HepG2 (cell line): ENCODE measurements around the gene PITRM1. TPM values are rescaled to one million over a fixed set of nuclear protein-coding genes. Genes with fewer than 3 reads are reported as not detected.

Source experiments
- ATAC-seq: fragments of 200-7000 bp; cut with Tn5 transposase; 3 replicates; pipeline ENCODE4 v1.9.1; 2020; ENCODE audit warnings: mild to moderate bottlenecking, moderate library complexity
- BruUV-seq: library from RNA; stranded (reverse); fragments of 400-500 nt; replicated peaks from 2 replicates; lab custom pipeline; 2021; lab: Mats Ljungman, UMichigan
- CTCF ChIA-PET: fragments of 300-600 bp; formaldehyde crosslinking; extraction: SDS; loops from one replicate; lab custom pipeline; 2021; ENCODE audit warnings: low total read pairs, inconsistent platforms, low intra/inter-chr PET ratio; lab: Yijun Ruan, JAX
- POLR2A ChIA-PET: fragments of 350-600 bp; sonication (Branson Sonifier 250); formaldehyde crosslinking; loops from one replicate; lab custom pipeline; 2020; ENCODE audit warnings: antibody characterized with exemption, inconsistent platforms; lab: Yijun Ruan, JAX
- DNase-seq: peaks from one replicate; pipeline ENCODE4 v3.0.0-alpha.2; 2015; ENCODE audit warnings: low spot score
- FAIRE-seq: peaks from 3 replicates; lab custom pipeline; 2011; peaks lifted over from hg19 to GRCh38; lab: Jason Lieb, UNC
- H2AFZ ChIP-seq: one replicate; pipeline ENCODE4 v1.6.1; 2011; ENCODE audit warnings: low read length, inconsistent platforms
- H3K27ac ChIP-seq: fragments of 300-600 bp; 3 replicates; pipeline ENCODE4 v1.8.0; 2011; ENCODE audit warnings: mixed run types, mild to moderate bottlenecking, mixed read lengths, low read length, inconsistent platforms; ENCODE audit not compliant: insufficient read depth; ENCODE audit errors: extremely low read length
- H3K27me3 ChIP-seq, 2 experiments: fragments of 200-600 bp in 1 of 2; 2 replicates in 1 of 2; 3 replicates in 1 of 2; pipeline versions ENCODE4 v1.6.0 to v1.8.0; 2011; ENCODE audit warnings: low read length in 2 of 2, mild to moderate bottlenecking in 2 of 2, moderate library complexity in 2 of 2, inconsistent platforms in 1 of 2; ENCODE audit not compliant: insufficient read depth in 2 of 2, control insufficient read depth in 1 of 2
- H3K36me3 ChIP-seq, 2 experiments: fragments of 200-600 bp in 1 of 2; replicated peaks in 1 of 2; 2 replicates in 1 of 2; 3 replicates in 1 of 2; pipeline versions ENCODE4 v1.5.1 to v1.8.0; 2011; ENCODE audit warnings: low read length in 2 of 2, inconsistent platforms in 1 of 2; ENCODE audit not compliant: insufficient read depth in 2 of 2, control insufficient read depth in 1 of 2
- H3K4me1 ChIP-seq: 2 replicates; pipeline ENCODE4 v1.5.1; 2012; ENCODE audit warnings: low read length, inconsistent platforms; ENCODE audit not compliant: insufficient read depth
- H3K4me2 ChIP-seq: 2 replicates; pipeline ENCODE4 v1.6.0; 2011; ENCODE audit warnings: low read depth, low read length, inconsistent platforms
- H3K4me3 ChIP-seq, 3 experiments: fragments of 200-600 bp in 1 of 3; sonication (generic), shearing (Covaris generic) in 1 of 3; replicated peaks in 1 of 3; 2 replicates each; pipeline ENCODE4 v1.5.1; 2011 to 2016; ENCODE audit warnings: low read length in 3 of 3, inconsistent platforms in 2 of 3, low read depth in 2 of 3, mild to moderate bottlenecking in 2 of 3, control low read depth in 1 of 3, mixed read lengths in 1 of 3; ENCODE audit not compliant: insufficient read depth in 1 of 3
- H3K79me2 ChIP-seq: one replicate; pipeline ENCODE4 v1.6.1; 2011; ENCODE audit warnings: low read length, inconsistent platforms; ENCODE audit not compliant: insufficient read depth
- H3K9ac ChIP-seq: 2 replicates; pipeline ENCODE4 v1.6.0; 2011; ENCODE audit warnings: mild to moderate bottlenecking, low read depth, low read length, inconsistent platforms; ENCODE audit not compliant: insufficient read depth
- H3K9me3 ChIP-seq: 2 replicates; pipeline ENCODE4 v1.5.1; 2012; ENCODE audit warnings: mild to moderate bottlenecking, low read length
- H4K20me1 ChIP-seq: 2 replicates; pipeline ENCODE4 v1.6.0; 2011; ENCODE audit warnings: inconsistent platforms, mild to moderate bottlenecking, low read length, moderate library complexity; ENCODE audit not compliant: insufficient read depth
- CHD4 ChIP-seq: fragments of 200-600 bp; sonication (generic); IDR thresholded peaks from 2 replicates; pipeline ENCODE4 v1.7.0; 2017; ENCODE audit warnings: mild to moderate bottlenecking, low read length, borderline replicate concordance
- ELF4 ChIP-seq: sonication (generic); formaldehyde crosslinking; IDR thresholded peaks from 2 replicates; pipeline ENCODE4 v1.5.0; 2020; ENCODE audit warnings: missing genetic modification reagents, mild to moderate bottlenecking, moderate library complexity, borderline replicate concordance
- HINFP ChIP-seq: sonication (generic); formaldehyde crosslinking; IDR thresholded peaks from 2 replicates; pipeline ENCODE4 v1.4.0; 2020; ENCODE audit warnings: low read depth, mild to moderate bottlenecking, missing genetic modification reagents
- JARID2 ChIP-seq: sonication (generic); formaldehyde crosslinking; IDR thresholded peaks from 2 replicates; pipeline ENCODE4 v1.8.1; 2023; ENCODE audit warnings: missing genetic modification reagents, inconsistent platforms; ENCODE audit not compliant: insufficient replicate concordance
- NCOA1 ChIP-seq: sonication (generic); formaldehyde crosslinking; IDR thresholded peaks from 2 replicates; pipeline ENCODE4 v1.9.0; 2021; ENCODE audit warnings: missing genetic modification reagents
- NONO ChIP-seq, 2 experiments: fragments of 450-650 bp in 1 of 2; sonication (generic) in 1 of 2; formaldehyde crosslinking in 1 of 2; IDR thresholded peaks in 1 of 2; conservative IDR thresholded peaks in 1 of 2; 2 replicates each; pipeline versions ENCODE4 v1.6.1 to v1.8.0; 2017 to 2022; ENCODE audit warnings: mild to moderate bottlenecking in 1 of 2, missing genetic modification reagents in 1 of 2, moderate library complexity in 1 of 2
- PREB ChIP-seq: sonication (generic); formaldehyde crosslinking; IDR thresholded peaks from 2 replicates; pipeline ENCODE4 v1.4.0; 2020; ENCODE audit warnings: missing genetic modification reagents
- U2AF2 ChIP-seq: fragments of 200-400 bp; formaldehyde crosslinking; IDR thresholded peaks from 2 replicates; pipeline ENCODE4 v1.6.1; 2017; ENCODE audit warnings: low read depth, mild to moderate bottlenecking, low read length
- ZNF124 ChIP-seq: sonication (generic); formaldehyde crosslinking; IDR thresholded peaks from 2 replicates; pipeline ENCODE4 v1.4.0; 2020; ENCODE audit warnings: missing genetic modification reagents
- ZNF136 ChIP-seq: sonication (generic); formaldehyde crosslinking; IDR thresholded peaks from 2 replicates; pipeline ENCODE4 v1.8.1; 2022; ENCODE audit warnings: low read depth, mild to moderate bottlenecking, moderate library complexity, missing genetic modification reagents
- ZNF513 ChIP-seq: sonication (generic); formaldehyde crosslinking; conservative IDR thresholded peaks from 2 replicates; pipeline ENCODE4 v1.5.0; 2020; ENCODE audit warnings: missing genetic modification reagents
- ZSCAN12 ChIP-seq: sonication (generic); formaldehyde crosslinking; IDR thresholded peaks from 2 replicates; pipeline ENCODE4 v1.9.0; 2021; ENCODE audit warnings: mild to moderate bottlenecking, missing genetic modification reagents
- WGBS: methylation state at CpG from one replicate; pipeline ENCODE4 v1.1.6; 2017; ENCODE audit warnings: low lambda C conversion rate; 5-methylcytosine and 5-hydroxymethylcytosine counted together
- in situ Hi-C: cut with HindIII; loops from 2 replicates; pipeline ENCODE4 v1.10.0; 2017; ENCODE audit warnings: low pct_unique_long_range_greater_than_20kb; ENCODE audit not compliant: extremely low pct_ligation_motif_present
- intact Hi-C: fragments of 100-400 bp; cut with micrococcal nuclease; formaldehyde crosslinking; loops from one replicate; pipeline ENCODE4 v1.10.0; 2022; ENCODE audit not compliant: unreplicated experiment
- polyA plus RNA-seq, 8 experiments: library from polyadenylated mRNA; depleted of rRNA in 3 of 8; stranded (reverse) in 7 of 8; unstranded in 1 of 8; fragments of >200 nt; fragmentation: Illumina TruSeq in 4 of 8; extraction: Trizol in 4 of 8; gene quantifications; 2 replicates each; pipeline versions ENCODE4 v1.2.1 to v1.2.3, GENCODE V29; 2011 to 2016; ENCODE audit warnings: low read depth in 4 of 8, missing spikeins in 1 of 8, mixed read lengths in 1 of 8; ENCODE audit not compliant: insufficient read depth in 1 of 8
- total RNA-seq, 5 experiments: library from RNA; depleted of rRNA; stranded (reverse); fragments of >200 nt; fragmentation: Illumina TruSeq; extraction: Trizol; gene quantifications; 2 replicates each; pipeline ENCODE4 v1.2.3, GENCODE V29; 2016; ENCODE audit warnings: low read depth in 1 of 5

The PITRM1 gene
- total and polyA plus RNA-seq, 2 of the 13 experiments (the other 11 are each of a cell fraction or from before 2014, with no cell fraction given) = 16.4 to 29.0 TPM

GRCh38 chr10:3141351-3142005 is 31.1 kb downstream of the PITRM1 start:
- POLR2A ChIA-PET = no interaction called here
- ATAC-seq = no peak
- in situ Hi-C loops = no loop called here

More at GRCh38 chr10:3141351-3142005, 31.1 kb downstream of the PITRM1 start:
- 96% methylated on average over 15 of the region's 21 CpGs for WGBS
- intact Hi-C loops = no loop called here
- no peak for DNase-seq
- H3K36me3 ChIP-seq = peaks cover 20 to 62% of the 10 kb centered on the region in 2 experiments; a peak in 4 of 5 replicates
- H3K27me3 ChIP-seq = no peaks in the 10 kb centered on the region
- FAIRE-seq = no peak
- no peak overlapping the region for H3K9ac ChIP-seq
- CTCF ChIA-PET = no interaction called here
- H3K9me3 ChIP-seq = no peaks in the 10 kb centered on the region
- H4K20me1 ChIP-seq = no peaks in the 10 kb centered on the region
- no peak for TF ChIP-seq NCOA1 (CRISPR knock-in tag)
- no peak for TF ChIP-seq PREB (CRISPR knock-in tag)
- no peak for TF ChIP-seq U2AF2
- no peak for TF ChIP-seq ELF4 (CRISPR knock-in tag)
- no peak for TF ChIP-seq ZNF513 (CRISPR knock-in tag)
- TF ChIP-seq JARID2 (CRISPR knock-in tag) = no peak
- TF ChIP-seq CHD4 = no peak
- TF ChIP-seq ZNF136 (CRISPR knock-in tag) = no peak
- TF ChIP-seq NONO (IDR thresholded peaks at IDR 0.05) = no peak
- TF ChIP-seq NONO (CRISPR knock-in tag; conservative IDR thresholded peaks at IDR 0.05) = no peak
- no peak for TF ChIP-seq HINFP (CRISPR knock-in tag)
- TF ChIP-seq ZSCAN12 (CRISPR knock-in tag) = no peak
- no peak for TF ChIP-seq ZNF124 (CRISPR knock-in tag)
- TF ChIP-seq, all 625 proteins: peak for 0
- no peak overlapping the region for H3K4me2 ChIP-seq
- no peak overlapping the region for H3K4me3 ChIP-seq
- H2AFZ ChIP-seq = no peak overlapping the region
- H3K79me2 ChIP-seq = no peaks in the 10 kb centered on the region
- BruUV-seq = no TSS peak
- no peak overlapping the region for H3K27ac ChIP-seq
- H3K4me1 ChIP-seq = no peaks in the 10 kb centered on the region
